Kidney (tissue), 14 donors: ENCODE results near the gene AKIRIN2. TPM values are rescaled to one million over a fixed set of nuclear protein-coding genes. Genes with fewer than 3 reads are reported as not detected.
"Not testable (repeated sequence)": the region's sequence is repeated elsewhere in the genome, so short reads cannot be mapped to it uniquely, and the experiment has no call there.

Source experiments
- DNase-seq, 5 donors: peaks; one replicate each; pipeline ENCODE4 v3.0.0-alpha.2; 2013 to 2020
- FAIRE-seq: peaks from 2 replicates; lab custom pipeline; 2012; peaks lifted over from hg19 to GRCh38; lab: Jason Lieb, UNC
- H3K27ac ChIP-seq, 2 donors: one replicate each; pipeline ENCODE4 v1.7.0; 2013; ENCODE audit warnings: low read depth in 2 of 2, low read length in 2 of 2, inconsistent platforms in 1 of 2
- H3K27me3 ChIP-seq: one replicate; pipeline ENCODE4 v1.7.1; 2013; ENCODE audit warnings: low read length, inconsistent platforms; ENCODE audit not compliant: control insufficient read depth, insufficient read depth
- H3K36me3 ChIP-seq, 3 donors: one replicate each; pipeline versions ENCODE4 v1.7.0 to v1.7.1; 2013; ENCODE audit warnings: low read length in 3 of 3, control low read depth in 1 of 3, inconsistent platforms in 1 of 3; ENCODE audit not compliant: insufficient read depth in 3 of 3, control insufficient read depth in 2 of 3
- H3K4me1 ChIP-seq, 3 donors: one replicate each; pipeline versions ENCODE4 v1.7.0 to v1.7.1; 2013; ENCODE audit warnings: low read length in 3 of 3, inconsistent platforms in 1 of 3, low read depth in 1 of 3; ENCODE audit not compliant: control insufficient read depth in 2 of 3, insufficient read depth in 2 of 3
- H3K4me3 ChIP-seq, 3 donors: one replicate each; pipeline versions ENCODE4 v1.7.0 to v1.8.1; 2013; ENCODE audit warnings: low read length in 3 of 3, control low read depth in 1 of 3, inconsistent platforms in 1 of 3
- H3K9ac ChIP-seq, 3 donors: one replicate each; pipeline versions ENCODE4 v1.7.0 to v1.7.1; 2013; ENCODE audit warnings: low read length in 3 of 3, control low read depth in 1 of 3, inconsistent platforms in 1 of 3
- H3K9me3 ChIP-seq, 3 donors: one replicate each; pipeline versions ENCODE4 v1.7.0 to v1.7.1; 2013; ENCODE audit warnings: low read length in 3 of 3, control low read depth in 1 of 3, inconsistent platforms in 1 of 3; ENCODE audit not compliant: control insufficient read depth in 2 of 3, insufficient read depth in 1 of 3
- CTCF ChIP-seq: IDR thresholded peaks from 3 replicates; pipeline ENCODE4 v1.5.1; 2012; ENCODE audit warnings: mild to moderate bottlenecking, moderate library complexity, borderline replicate concordance; ENCODE audit not compliant: insufficient read depth; ENCODE audit errors: extremely low read depth
- intact Hi-C: fragments of 100-400 bp; cut with DNase I; formaldehyde crosslinking; loops from one replicate; pipeline ENCODE4 v1.11.1; 2022
- polyA plus RNA-seq: library from polyadenylated mRNA; stranded (reverse); fragments of 350-450 nt; fragmentation: Illumina TruSeq; extraction: RNeasy Lipid Tissue Mini Kit (QIAGEN cat#74804); gene quantifications from one replicate; pipeline ENCODE4 v1.2.3, GENCODE V29; 2014; ENCODE audit warnings: low read depth, low replicate concordance; ENCODE audit not compliant: insufficient read depth
- total RNA-seq: library from RNA; stranded (reverse); fragmentation: NEBNext Ultra II Directional; extraction: Animal tissue kit (Norgen Biotek cat#: 25700); gene quantifications from one replicate; pipeline ENCODE4 v1.2.1, GENCODE V29; 2021
- donor health status: control.
- donor health status: control.
- donor health status: control.
- donor health status: control.
- donor health status: control.
- donor health status: DM: yes; HTN: yes; CAD: no.
- donor health status: Normal renal cell carcinoma (clear cell type).

The AKIRIN2 gene
- total and polyA plus RNA-seq, 2 donors from 2014 or later: 26.0 to 43.4 TPM

- DNase-seq (no peak), FAIRE-seq (no peak)
- Histone ChIP-seq H3K27ac (no peak overlapping the region), H3K9me3 (no peaks in the 10 kb centered on the region), H3K36me3 (no peaks in the 10 kb centered on the region), H3K9ac (no peak overlapping the region), H3K27me3 (no peaks in the 10 kb centered on the region), H3K4me1 (peaks cover 0 to 2% (median 0%) of the 10 kb centered on the region in 3 donors), H3K4me3 (no peak overlapping the region)
- no peak for TF ChIP-seq CTCF
- intact Hi-C loops: no loop called here
Observed at GRCh38 chr6:87718662-87719433, 16.8 kb upstream of the AKIRIN2 start.

GRCh38 chr6:87716928-87717614 is 15.0 kb upstream of the AKIRIN2 start:
- H3K9me3 ChIP-seq: no peaks in the 10 kb centered on the region
- DNase-seq (no peak), FAIRE-seq (no peak)
- intact Hi-C loops: no loop called here
- no peaks in the 10 kb centered on the region for H3K4me1 ChIP-seq
- H3K27me3 ChIP-seq: no peaks in the 10 kb centered on the region
- H3K9ac ChIP-seq: no peak overlapping the region
- no peak overlapping the region for H3K27ac ChIP-seq
- no peak overlapping the region for H3K4me3 ChIP-seq
- TF ChIP-seq CTCF: no peak
- no peaks in the 10 kb centered on the region for H3K36me3 ChIP-seq

- no peak for TF ChIP-seq CTCF
- Histone ChIP-seq H3K27me3 (no peaks in the 10 kb centered on the region), H3K4me1 (no peaks in the 10 kb centered on the region), H3K9me3 (no peaks in the 10 kb centered on the region), H3K36me3 (no peaks in the 10 kb centered on the region), H3K27ac (no peak overlapping the region), H3K4me3 (no peak overlapping the region), H3K9ac (no peak overlapping the region)
- intact Hi-C loops: no loop called here
- FAIRE-seq (no peak), DNase-seq (no peak)
Observed at GRCh38 chr6:87714093-87714842, 12.2 kb upstream of the AKIRIN2 start.

DNA sequence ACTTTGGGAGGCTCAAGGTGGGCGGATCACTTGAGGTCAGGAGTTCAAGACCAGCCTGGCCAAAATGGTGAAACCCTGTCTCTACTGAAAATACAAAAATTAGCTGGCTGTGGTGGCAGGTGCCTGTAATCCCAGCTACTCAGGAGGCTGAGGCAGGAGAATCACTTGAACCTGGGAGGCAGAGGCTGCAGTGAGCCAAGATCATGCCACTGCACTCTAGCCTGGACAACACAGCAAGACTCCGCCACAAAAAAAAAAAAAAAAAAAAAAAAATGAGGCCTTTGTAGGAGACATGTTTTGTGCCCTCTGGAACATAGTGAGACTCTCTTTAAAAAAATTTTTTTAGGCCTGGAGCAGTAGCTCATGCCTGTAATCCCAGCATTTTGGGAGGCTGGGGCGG is 10.7 kb upstream of the AKIRIN2 start:
- H3K36me3 ChIP-seq, H3K9me3 ChIP-seq, H3K4me1 ChIP-seq, H3K27me3 ChIP-seq, H3K27ac ChIP-seq, FAIRE-seq, DNase-seq, H3K9ac ChIP-seq, H3K4me3 ChIP-seq, intact Hi-C loops: not testable (repeated sequence)
